ENCODE measurements around the gene GPC3.

- TF ChIP-seq POLR2A (IDR thresholded peaks at IDR 0.05) = no peak
- TF ChIP-seq CTCF (IDR thresholded peaks at IDR 0.05) = no peak
Measured at GRCh38 chrX:133490955-133491354, 494.4 kb downstream of the GPC3 start.
